Kidney (tissue), 14 donors: ENCODE data around the gene NKTR. TPM values are rescaled to one million over a fixed set of nuclear protein-coding genes. Genes with fewer than 3 reads are reported as not detected.

Experiments
- DNase-seq, 5 donors: peaks; one replicate each; pipeline ENCODE4 v3.0.0-alpha.2; 2013 to 2020
- FAIRE-seq: peaks from 2 replicates; lab custom pipeline; 2012; peaks lifted over from hg19 to GRCh38; lab: Jason Lieb, UNC
- H3K27ac ChIP-seq, 2 donors: one replicate each; pipeline ENCODE4 v1.7.0; 2013; ENCODE audit warnings: low read depth in 2 of 2, low read length in 2 of 2, inconsistent platforms in 1 of 2
- H3K27me3 ChIP-seq: one replicate; pipeline ENCODE4 v1.7.1; 2013; ENCODE audit warnings: low read length, inconsistent platforms; ENCODE audit not compliant: control insufficient read depth, insufficient read depth
- H3K36me3 ChIP-seq, 3 donors: one replicate each; pipeline versions ENCODE4 v1.7.0 to v1.7.1; 2013; ENCODE audit warnings: low read length in 3 of 3, control low read depth in 1 of 3, inconsistent platforms in 1 of 3; ENCODE audit not compliant: insufficient read depth in 3 of 3, control insufficient read depth in 2 of 3
- H3K4me1 ChIP-seq, 3 donors: one replicate each; pipeline versions ENCODE4 v1.7.0 to v1.7.1; 2013; ENCODE audit warnings: low read length in 3 of 3, inconsistent platforms in 1 of 3, low read depth in 1 of 3; ENCODE audit not compliant: control insufficient read depth in 2 of 3, insufficient read depth in 2 of 3
- H3K4me3 ChIP-seq, 3 donors: one replicate each; pipeline versions ENCODE4 v1.7.0 to v1.8.1; 2013; ENCODE audit warnings: low read length in 3 of 3, control low read depth in 1 of 3, inconsistent platforms in 1 of 3
- H3K9ac ChIP-seq, 3 donors: one replicate each; pipeline versions ENCODE4 v1.7.0 to v1.7.1; 2013; ENCODE audit warnings: low read length in 3 of 3, control low read depth in 1 of 3, inconsistent platforms in 1 of 3
- H3K9me3 ChIP-seq, 3 donors: one replicate each; pipeline versions ENCODE4 v1.7.0 to v1.7.1; 2013; ENCODE audit warnings: low read length in 3 of 3, control low read depth in 1 of 3, inconsistent platforms in 1 of 3; ENCODE audit not compliant: control insufficient read depth in 2 of 3, insufficient read depth in 1 of 3
- intact Hi-C: fragments of 100-400 bp; cut with DNase I; formaldehyde crosslinking; loops from one replicate; pipeline ENCODE4 v1.11.1; 2022
- polyA plus RNA-seq: library from polyadenylated mRNA; stranded (reverse); fragments of 350-450 nt; fragmentation: Illumina TruSeq; extraction: RNeasy Lipid Tissue Mini Kit (QIAGEN cat#74804); gene quantifications from one replicate; pipeline ENCODE4 v1.2.3, GENCODE V29; 2014; ENCODE audit warnings: low read depth, low replicate concordance; ENCODE audit not compliant: insufficient read depth
- total RNA-seq: library from RNA; stranded (reverse); fragmentation: NEBNext Ultra II Directional; extraction: Animal tissue kit (Norgen Biotek cat#: 25700); gene quantifications from one replicate; pipeline ENCODE4 v1.2.1, GENCODE V29; 2021
- TF ChIP-seq, protein P1 (sequence below): IDR thresholded peaks from 3 replicates; pipeline ENCODE4 v1.5.1; 2012; ENCODE audit warnings: mild to moderate bottlenecking, moderate library complexity, borderline replicate concordance; ENCODE audit not compliant: insufficient read depth; ENCODE audit errors: extremely low read depth
- donor health status: control.
- donor health status: control.
- donor health status: control.
- donor health status: control.
- donor health status: control.
- donor health status: DM: yes; HTN: yes; CAD: no.
- donor health status: Normal renal cell carcinoma (clear cell type).

The NKTR gene
- total and polyA plus RNA-seq, 2 donors from 2014 or later, result 9.2 to 81.1 TPM

- intact Hi-C loops, result no loop called here
- Histone ChIP-seq H3K36me3 (no peaks in the 10 kb centered on the region), H3K27ac (no peak overlapping the region), H3K27me3 (no peaks in the 10 kb centered on the region), H3K9ac (no peak overlapping the region), H3K4me3 (no peak overlapping the region), H3K4me1 (peaks cover 0 to 2% (median 0%) of the 10 kb centered on the region in 3 donors), H3K9me3 (no peaks in the 10 kb centered on the region)
- FAIRE-seq (no peak), DNase-seq (no peak)
- TF ChIP-seq, protein P1, sequence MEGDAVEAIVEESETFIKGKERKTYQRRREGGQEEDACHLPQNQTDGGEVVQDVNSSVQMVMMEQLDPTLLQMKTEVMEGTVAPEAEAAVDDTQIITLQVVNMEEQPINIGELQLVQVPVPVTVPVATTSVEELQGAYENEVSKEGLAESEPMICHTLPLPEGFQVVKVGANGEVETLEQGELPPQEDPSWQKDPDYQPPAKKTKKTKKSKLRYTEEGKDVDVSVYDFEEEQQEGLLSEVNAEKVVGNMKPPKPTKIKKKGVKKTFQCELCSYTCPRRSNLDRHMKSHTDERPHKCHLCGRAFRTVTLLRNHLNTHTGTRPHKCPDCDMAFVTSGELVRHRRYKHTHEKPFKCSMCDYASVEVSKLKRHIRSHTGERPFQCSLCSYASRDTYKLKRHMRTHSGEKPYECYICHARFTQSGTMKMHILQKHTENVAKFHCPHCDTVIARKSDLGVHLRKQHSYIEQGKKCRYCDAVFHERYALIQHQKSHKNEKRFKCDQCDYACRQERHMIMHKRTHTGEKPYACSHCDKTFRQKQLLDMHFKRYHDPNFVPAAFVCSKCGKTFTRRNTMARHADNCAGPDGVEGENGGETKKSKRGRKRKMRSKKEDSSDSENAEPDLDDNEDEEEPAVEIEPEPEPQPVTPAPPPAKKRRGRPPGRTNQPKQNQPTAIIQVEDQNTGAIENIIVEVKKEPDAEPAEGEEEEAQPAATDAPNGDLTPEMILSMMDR, result no peak
Measured at GRCh38 chr3:42667096-42667522, 66.6 kb downstream of the NKTR start.

GRCh38 chr3:42667523-42668412 lies 67.3 kb downstream of the NKTR start:
- no peak overlapping the region for H3K27ac ChIP-seq
- no peak overlapping the region for H3K9ac ChIP-seq
- FAIRE-seq (no peak), DNase-seq (peak in 1 of 5 donors; percentile 66)
- no peak overlapping the region for H3K4me3 ChIP-seq
- TF ChIP-seq, protein P1, result no peak
- H3K4me1 ChIP-seq, result peaks cover 0 to 2% (median 0%) of the 10 kb centered on the region in 3 donors
- intact Hi-C loops, result no loop called here
- no peaks in the 10 kb centered on the region for H3K9me3 ChIP-seq
- no peaks in the 10 kb centered on the region for H3K36me3 ChIP-seq
- no peaks in the 10 kb centered on the region for H3K27me3 ChIP-seq

GRCh38 chr3:42668413-42668760 lies 67.9 kb downstream of the NKTR start:
- H3K27ac ChIP-seq, result no peak overlapping the region
- H3K27me3 ChIP-seq, result no peaks in the 10 kb centered on the region
- no peak overlapping the region for H3K9ac ChIP-seq
- DNase-seq, result no peak
- no peaks in the 10 kb centered on the region for H3K9me3 ChIP-seq
- intact Hi-C loops, result no loop called here
- no peaks in the 10 kb centered on the region for H3K36me3 ChIP-seq
- FAIRE-seq, result no peak
- H3K4me3 ChIP-seq, result no peak overlapping the region
- TF ChIP-seq, protein P1, result no peak
- peaks cover 0 to 2% (median 0%) of the 10 kb centered on the region in 3 donors for H3K4me1 ChIP-seq
